ENCODE results near the gene GOSR1.
A peak's percentile ranks its signal among the peaks of the same experiment; 100 is the strongest.
"Not testable (repeated sequence)": the region's sequence is repeated elsewhere in the genome, so short reads cannot be mapped to it uniquely, and the experiment has no call there.

The GOSR1 gene

GRCh38 chr17:30530346-30531025 is 53.3 kb downstream of the GOSR1 start:
- no peak for TF ChIP-seq CTCF (conservative IDR thresholded peaks at IDR 0.05; ENCODE audit: low read depth, low read length)
- peak; percentile 42 for DNase-seq (ENCODE audit: low read depth)
- H3K4me3 ChIP-seq (ENCODE audit: low read depth, low read length): no peak overlapping the region

GRCh38 chr17:30532871-30533270 is 55.7 kb downstream of the GOSR1 start:
- TF ChIP-seq CTCF (conservative IDR thresholded peaks at IDR 0.05; ENCODE audit: low read depth, low read length): no peak
- H3K4me3 ChIP-seq (ENCODE audit: low read depth, low read length): no peak overlapping the region
- no peak for DNase-seq (ENCODE audit: low read depth)

- TF ChIP-seq CTCF (conservative IDR thresholded peaks at IDR 0.05; ENCODE audit: low read depth, low read length): no peak
- DNase-seq (ENCODE audit: low read depth): no peak
- H3K4me3 ChIP-seq (ENCODE audit: low read depth, low read length): no peak overlapping the region
These were observed 57.1 kb downstream of the GOSR1 start for GRCh38 chr17:30534298-30534697.

- TF ChIP-seq CTCF (conservative IDR thresholded peaks at IDR 0.05; ENCODE audit: low read depth, low read length): no peak
- H3K4me3 ChIP-seq (ENCODE audit: low read depth, low read length): no peak overlapping the region
- DNase-seq (ENCODE audit: low read depth): no peak
These were observed 58.0 kb downstream of the GOSR1 start for GRCh38 chr17:30534938-30535921.

- not testable (repeated sequence) for DNase-seq (ENCODE audit: low read depth); H3K4me3 ChIP-seq (ENCODE audit: low read depth, low read length)
These were observed 59.6 kb downstream of the GOSR1 start for GRCh38 chr17:30536846-30537245.

- H3K4me3 ChIP-seq (ENCODE audit: low read depth, low read length); DNase-seq (ENCODE audit: low read depth): not testable (repeated sequence)
These were observed 60.5 kb downstream of the GOSR1 start for GRCh38 chr17:30537667-30538066.

GRCh38 chr17:30541802-30542201 is 64.6 kb downstream of the GOSR1 start:
- DNase-seq (ENCODE audit: low read depth): no peak
- TF ChIP-seq CTCF (conservative IDR thresholded peaks at IDR 0.05; ENCODE audit: low read depth, low read length): no peak
- H3K4me3 ChIP-seq (ENCODE audit: low read depth, low read length): no peak overlapping the region

GRCh38 chr17:30543456-30543855 is 66.2 kb downstream of the GOSR1 start:
- no peak for TF ChIP-seq CTCF (conservative IDR thresholded peaks at IDR 0.05; ENCODE audit: low read depth, low read length)
- no peak overlapping the region for H3K4me3 ChIP-seq (ENCODE audit: low read depth, low read length)
- DNase-seq (ENCODE audit: low read depth): no peak

All from choroid plexus epithelial cell (primary cell).